Globus pallidus (tissue), 1 donor: ENCODE results near the gene ARHGEF10L.
A peak's percentile ranks its signal among the peaks of the same experiment; 100 is the strongest.
"Not testable (repeated sequence)": the region's sequence is repeated elsewhere in the genome, so short reads cannot be mapped to it uniquely, and the experiment has no call there.

Experiments
- DNase-seq: peaks from one replicate; pipeline ENCODE4 v3.0.0-alpha.2; 2015; ENCODE audit warnings: low spot score

ARHGEF10L gene

GRCh38 chr1:17539477-17540254 is at the start of gene ARHGEF10L:
Gene ARHGEF10L (plus strand): TSS chr1:17539698. CDS start chr1:17580596, 40,898 bp downstream.
- DNase-seq, result no peak

GRCh38 chr1:17489768-17490417 is 49.6 kb upstream of the ARHGEF10L start:
- not testable (repeated sequence) for DNase-seq

GRCh38 chr1:17490667-17491066 is 48.8 kb upstream of the ARHGEF10L start:
- not testable (repeated sequence) for DNase-seq

GRCh38 chr1:17494114-17494729 is 45.3 kb upstream of the ARHGEF10L start:
- no peak for DNase-seq

GRCh38 chr1:17496419-17496818 is 43.1 kb upstream of the ARHGEF10L start:
- DNase-seq, result no peak

GRCh38 chr1:17498214-17498613 is 41.3 kb upstream of the ARHGEF10L start:
- no peak for DNase-seq

GRCh38 chr1:17502326-17502778 is 37.1 kb upstream of the ARHGEF10L start:
- DNase-seq, result peak; percentile 73

GRCh38 chr1:17503146-17503545 is 36.4 kb upstream of the ARHGEF10L start:
- DNase-seq, result no peak

- not testable (repeated sequence) for DNase-seq
Measured at GRCh38 chr1:17507200-17507599, 32.3 kb upstream of the ARHGEF10L start.

- DNase-seq, result no peak
Measured at GRCh38 chr1:17507915-17508314, 31.6 kb upstream of the ARHGEF10L start.

- DNase-seq, result no peak
Measured at GRCh38 chr1:17509363-17509762, 30.1 kb upstream of the ARHGEF10L start.

- DNase-seq, result no peak
Measured at GRCh38 chr1:17510138-17510537, 29.4 kb upstream of the ARHGEF10L start.

GRCh38 chr1:17511188-17511587 is 28.3 kb upstream of the ARHGEF10L start:
- no peak for DNase-seq

GRCh38 chr1:17513131-17513530 is 26.4 kb upstream of the ARHGEF10L start:
- DNase-seq, result no peak

GRCh38 chr1:17514776-17515175 is 24.7 kb upstream of the ARHGEF10L start:
- no peak for DNase-seq

GRCh38 chr1:17515902-17516301 is 23.6 kb upstream of the ARHGEF10L start:
- no peak for DNase-seq

GRCh38 chr1:17516303-17517214 is 22.9 kb upstream of the ARHGEF10L start:
- DNase-seq, result no peak

- no peak for DNase-seq
Measured at GRCh38 chr1:17520041-17520440, 19.5 kb upstream of the ARHGEF10L start.

- no peak for DNase-seq
Measured at GRCh38 chr1:17520473-17521319, 18.8 kb upstream of the ARHGEF10L start.

GRCh38 chr1:17521946-17522612 is 17.4 kb upstream of the ARHGEF10L start:
- no peak for DNase-seq
